Psoas muscle (tissue), 8 donors: ENCODE measurements around the gene MFSD6. TPM values are rescaled to one million over a fixed set of nuclear protein-coding genes. Genes with fewer than 3 reads are reported as not detected.

Experiments used
- ATAC-seq, 4 donors: fragments of 200-7000 bp; cut with Tn5 transposase; one replicate each; pipeline ENCODE4 v1.9.1; 2020; ENCODE audit warnings: moderate library complexity in 3 of 4, mild to moderate bottlenecking in 2 of 4
- DNase-seq, 2 donors: peaks; one replicate each; pipeline ENCODE4 v3.0.0-alpha.2; 2020
- H3K27ac ChIP-seq: fragments of 200-600 bp; one replicate; pipeline ENCODE4 v1.8.0; 2022
- H3K27me3 ChIP-seq, 3 donors: fragments of 200-600 bp in 1 of 3; one replicate each; pipeline versions ENCODE4 v1.6.1 to v1.8.0; 2013 to 2022; ENCODE audit warnings: low read length in 2 of 3, mild to moderate bottlenecking in 2 of 3, moderate library complexity in 1 of 3; ENCODE audit not compliant: insufficient read depth in 3 of 3
- H3K36me3 ChIP-seq, 2 donors: fragments of 200-600 bp in 1 of 2; one replicate each; pipeline versions ENCODE4 v1.6.1 to v1.8.0; 2013 to 2022; ENCODE audit warnings: low read depth in 1 of 2, mild to moderate bottlenecking in 1 of 2, moderate library complexity in 1 of 2; ENCODE audit not compliant: insufficient read depth in 1 of 2
- H3K4me1 ChIP-seq: fragments of 200-600 bp; one replicate; pipeline ENCODE4 v1.8.0; 2022
- H3K4me3 ChIP-seq: fragments of 200-600 bp; one replicate; pipeline ENCODE4 v1.8.0; 2022; ENCODE audit warnings: mild to moderate bottlenecking
- H3K9me3 ChIP-seq: fragments of 200-600 bp; one replicate; pipeline ENCODE4 v1.8.0; 2022
- WGBS, 3 donors: extraction: QIAGEN DNeasy Blood & Tissue Kit; methylation state at CpG; one replicate each; pipeline versions ENCODE4 v1.1.6 to v1.1.7; 2013; 5-methylcytosine and 5-hydroxymethylcytosine counted together
- intact Hi-C, 2 donors: fragments of 100-400 bp; cut with DNase I; formaldehyde crosslinking; loops; one replicate each; pipeline versions ENCODE4 v1.11.0 to v1.14.2; 2022
- polyA plus RNA-seq, 3 donors: library from polyadenylated mRNA; stranded (reverse); fragments of 200-250 nt; gene quantifications; one replicate each; pipeline ENCODE4 v1.2.3, GENCODE V29; 2013
- total RNA-seq, 4 donors: library from RNA; stranded (reverse); fragmentation: NEBNext Ultra II Directional in 2 of 4; extraction: Animal tissue kit (Norgen Biotek cat#: 25700) in 2 of 4; gene quantifications; one replicate each; pipeline versions ENCODE4 v1.2.1 to v1.2.4, GENCODE V29; 2021 to 2023
- TF ChIP-seq, protein P1 (sequence below): fragments of 200-600 bp; IDR thresholded peaks from one replicate; pipeline ENCODE4 v1.8.0; 2022; ENCODE audit warnings: antibody characterized with exemption
- donor health status: healthy with polysubstance abuse.
- donor health status: DM: no; HTN: no; CAD: no; lungs with moderate emphysema.
- donor health status: Bipolar disorder and iron deficiency.
- donor health status: healthy.
- donor health status: DM: yes; HTN: yes; CAD: no.
- donor health status: DM: no; HTN: no; CAD: no.
- donor health status: DM: no; HTN: no; CAD: no.
- donor health status: DM: yes; HTN: yes; CAD: no.

MFSD6 gene
- total and polyA plus RNA-seq, 7 donors = 2.6 to 9.4 (median 5.0) TPM

GRCh38 chr2:190529486-190530247 is 121.5 kb downstream of the MFSD6 start:
- H3K4me1 ChIP-seq = no peaks in the 10 kb centered on the region

GRCh38 chr2:190530248-190530900 is 122.2 kb downstream of the MFSD6 start:
- ATAC-seq = no peak
- TF ChIP-seq, protein P1, sequence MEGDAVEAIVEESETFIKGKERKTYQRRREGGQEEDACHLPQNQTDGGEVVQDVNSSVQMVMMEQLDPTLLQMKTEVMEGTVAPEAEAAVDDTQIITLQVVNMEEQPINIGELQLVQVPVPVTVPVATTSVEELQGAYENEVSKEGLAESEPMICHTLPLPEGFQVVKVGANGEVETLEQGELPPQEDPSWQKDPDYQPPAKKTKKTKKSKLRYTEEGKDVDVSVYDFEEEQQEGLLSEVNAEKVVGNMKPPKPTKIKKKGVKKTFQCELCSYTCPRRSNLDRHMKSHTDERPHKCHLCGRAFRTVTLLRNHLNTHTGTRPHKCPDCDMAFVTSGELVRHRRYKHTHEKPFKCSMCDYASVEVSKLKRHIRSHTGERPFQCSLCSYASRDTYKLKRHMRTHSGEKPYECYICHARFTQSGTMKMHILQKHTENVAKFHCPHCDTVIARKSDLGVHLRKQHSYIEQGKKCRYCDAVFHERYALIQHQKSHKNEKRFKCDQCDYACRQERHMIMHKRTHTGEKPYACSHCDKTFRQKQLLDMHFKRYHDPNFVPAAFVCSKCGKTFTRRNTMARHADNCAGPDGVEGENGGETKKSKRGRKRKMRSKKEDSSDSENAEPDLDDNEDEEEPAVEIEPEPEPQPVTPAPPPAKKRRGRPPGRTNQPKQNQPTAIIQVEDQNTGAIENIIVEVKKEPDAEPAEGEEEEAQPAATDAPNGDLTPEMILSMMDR = no peak
- intact Hi-C loops = loop anchor here in 1 of 2 donors (5.0 kb wide), 1 partner anchor 122 kb away; no protein-coding TSS in a partner anchor
- H3K36me3 ChIP-seq = no peaks in the 10 kb centered on the region
- no peak for DNase-seq
- no peaks in the 10 kb centered on the region for H3K4me1 ChIP-seq
- WGBS, 3 donors = 45 to 58% (median 49%) methylated on average over 6 of the region's 6 CpGs
- no peaks in the 10 kb centered on the region for H3K27me3 ChIP-seq
- H3K9me3 ChIP-seq = no peaks in the 10 kb centered on the region
- H3K4me3 ChIP-seq = no peak overlapping the region
- H3K27ac ChIP-seq = peak overlapping the region; percentile 26

More at GRCh38 chr2:190529486-190530247, 121.5 kb downstream of the MFSD6 start:
- Histone ChIP-seq H3K27me3 (no peaks in the 10 kb centered on the region), H3K36me3 (no peaks in the 10 kb centered on the region), H3K27ac (no peak overlapping the region), H3K9me3 (no peaks in the 10 kb centered on the region), H3K4me3 (no peak overlapping the region)
- TF ChIP-seq, protein P1 = no peak
- intact Hi-C loops = loop anchor here in 1 of 2 donors (5.0 kb wide), 1 partner anchor 123 kb away; no protein-coding TSS in a partner anchor
- 33 to 52% (median 45%) methylated on average over 3 of the region's 3 CpGs for WGBS, 3 donors
- ATAC-seq = no peak
- no peak for DNase-seq

GRCh38 chr2:190532581-190532980 is 124.4 kb downstream of the MFSD6 start:
- no peaks in the 10 kb centered on the region for H3K9me3 ChIP-seq
- no peak overlapping the region for H3K27ac ChIP-seq
- no peaks in the 10 kb centered on the region for H3K27me3 ChIP-seq
- 32 to 56% (median 41%) methylated on average over 4 of the region's 4 CpGs for WGBS, 3 donors
- H3K4me3 ChIP-seq = no peak overlapping the region
- H3K36me3 ChIP-seq = no peaks in the 10 kb centered on the region
- DNase-seq = no peak
- H3K4me1 ChIP-seq = no peaks in the 10 kb centered on the region
- ATAC-seq = no peak
- intact Hi-C loops = loop anchor here in 1 of 2 donors (5.0 kb wide), 1 partner anchor 120 kb away; no protein-coding TSS in a partner anchor
- TF ChIP-seq, protein P1 = no peak

GRCh38 chr2:190533175-190533967 is 125.2 kb downstream of the MFSD6 start:
- Histone ChIP-seq H3K36me3 (no peaks in the 10 kb centered on the region), H3K9me3 (no peaks in the 10 kb centered on the region), H3K27me3 (no peaks in the 10 kb centered on the region), H3K4me3 (peak overlapping the region; percentile 93), H3K27ac (peak overlapping the region; percentile 94), H3K4me1 (no peaks in the 10 kb centered on the region)
- 56 to 83% (median 57%) methylated on average over 10 of the region's 10 CpGs for WGBS, 3 donors
- intact Hi-C loops = loop anchor here in 1 of 2 donors (5.0 kb wide), 1 partner anchor 119 kb away; no protein-coding TSS in a partner anchor
- DNase-seq (no peak), ATAC-seq (peak in 1 of 4 donors; percentile 2)
- TF ChIP-seq, protein P1 = no peak
